Chondrocyte (in vitro differentiated cells): ENCODE data around the gene SEMA6A. TPM values are rescaled to one million over a fixed set of nuclear protein-coding genes. Genes with fewer than 3 reads are reported as not detected.

Experiments
- DNase-seq: peaks from one replicate; pipeline ENCODE4 v3.0.0; 2021; ENCODE audit warnings: mixed read lengths, low spot score
- H3K27ac Mint-ChIP-seq: one replicate; pipeline ENCODE4 v1.8.0; 2021; ENCODE audit warnings: mild to moderate bottlenecking, moderate library complexity, mixed read lengths; ENCODE audit not compliant: unreplicated experiment
- H3K27me3 Mint-ChIP-seq: 2 replicates; pipeline ENCODE4 v1.8.0; 2021; ENCODE audit warnings: low read depth, mixed read lengths
- H3K36me3 Mint-ChIP-seq: 2 replicates; pipeline ENCODE4 v1.8.0; 2021; ENCODE audit warnings: low read depth, mixed read lengths
- H3K4me1 Mint-ChIP-seq: 2 replicates; pipeline ENCODE4 v1.8.0; 2021; ENCODE audit warnings: low read depth, mild to moderate bottlenecking, mixed read lengths
- H3K4me3 Mint-ChIP-seq: one replicate; pipeline ENCODE4 v1.8.0; 2021; ENCODE audit warnings: mild to moderate bottlenecking, moderate library complexity, mixed read lengths; ENCODE audit not compliant: unreplicated experiment
- H3K9me3 Mint-ChIP-seq: 2 replicates; pipeline ENCODE4 v1.8.0; 2021; ENCODE audit warnings: low read depth, mixed read lengths
- CTCF ChIP-seq: fragments of 200-600 bp; sonication (generic); IDR thresholded peaks from 2 replicates; pipeline ENCODE4 v1.5.0; 2021; ENCODE audit warnings: antibody characterized with exemption, mild to moderate bottlenecking, moderate library complexity
- total RNA-seq: library from RNA; stranded (reverse); gene quantifications from 3 replicates; pipeline ENCODE4 v1.2.1, GENCODE V29; 2021

Gene SEMA6A
- total RNA-seq, 1 donor from 2014 or later, result 3.9 TPM

DNA sequence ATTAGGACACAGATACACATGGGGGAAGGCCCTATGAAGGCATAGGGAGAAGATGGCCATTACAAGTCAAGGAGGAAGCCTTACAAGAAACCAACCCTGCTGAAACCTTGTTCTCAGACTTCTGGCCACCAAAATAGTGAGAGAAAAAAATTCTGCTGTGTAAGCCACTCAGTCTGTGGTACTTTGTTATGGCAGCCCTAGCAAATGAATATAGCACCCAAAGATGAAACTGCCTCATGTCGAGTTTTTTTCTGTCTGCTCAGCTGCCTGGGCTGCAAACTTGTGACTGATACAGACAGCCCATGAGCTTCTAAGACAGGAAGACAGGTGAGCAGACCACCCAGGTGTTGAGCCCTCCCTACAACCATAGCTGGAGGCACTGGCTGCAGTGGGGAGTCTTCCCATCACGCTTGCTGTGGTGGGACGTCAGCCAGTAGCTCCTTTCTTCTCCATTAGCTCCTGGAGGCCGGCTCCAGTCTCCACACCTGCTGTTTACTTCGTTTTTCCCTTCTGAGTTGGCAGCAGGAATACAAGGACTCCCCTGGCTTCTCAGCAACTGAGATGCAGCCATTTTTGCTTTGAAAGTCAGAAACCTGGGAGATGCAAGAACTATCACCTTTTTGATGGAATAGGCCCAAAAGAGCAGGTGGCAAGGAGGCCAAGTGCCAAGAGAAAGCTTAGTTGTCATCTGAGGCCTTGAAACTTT lies 164.9 kb downstream of the SEMA6A start:
- Mint-ChIP-seq H3K4me3 (no peak overlapping the region), H3K9me3 (no peaks in the 10 kb centered on the region), H3K27me3 (no peaks in the 10 kb centered on the region), H3K4me1 (no peaks in the 10 kb centered on the region), H3K27ac (no peak overlapping the region), H3K36me3 (no peaks in the 10 kb centered on the region)
- no peak for TF ChIP-seq CTCF
- no peak for DNase-seq

GRCh38 chr5:116406306-116407041 lies 168.1 kb downstream of the SEMA6A start:
- no peaks in the 10 kb centered on the region for H3K27me3 Mint-ChIP-seq
- no peak overlapping the region for H3K4me3 Mint-ChIP-seq
- no peaks in the 10 kb centered on the region for H3K4me1 Mint-ChIP-seq
- DNase-seq, result no peak
- no peaks in the 10 kb centered on the region for H3K9me3 Mint-ChIP-seq
- no peak overlapping the region for H3K27ac Mint-ChIP-seq
- no peak for TF ChIP-seq CTCF
- H3K36me3 Mint-ChIP-seq, result peaks cover under 1% of the 10 kb centered on the region

- Mint-ChIP-seq H3K27ac (no peak overlapping the region), H3K4me1 (no peaks in the 10 kb centered on the region), H3K27me3 (no peaks in the 10 kb centered on the region), H3K9me3 (no peaks in the 10 kb centered on the region), H3K4me3 (no peak overlapping the region), H3K36me3 (peaks cover 2% of the 10 kb centered on the region)
- no peak for TF ChIP-seq CTCF
- no peak for DNase-seq
These were observed 169.8 kb downstream of the SEMA6A start for GRCh38 chr5:116404792-116405191.

GRCh38 chr5:116404016-116404415 lies 170.6 kb downstream of the SEMA6A start:
- Mint-ChIP-seq H3K9me3 (no peaks in the 10 kb centered on the region), H3K27ac (no peak overlapping the region), H3K27me3 (no peaks in the 10 kb centered on the region), H3K4me3 (no peak overlapping the region), H3K36me3 (peaks cover 2% of the 10 kb centered on the region), H3K4me1 (no peaks in the 10 kb centered on the region)
- no peak for TF ChIP-seq CTCF
- DNase-seq, result no peak

DNA sequence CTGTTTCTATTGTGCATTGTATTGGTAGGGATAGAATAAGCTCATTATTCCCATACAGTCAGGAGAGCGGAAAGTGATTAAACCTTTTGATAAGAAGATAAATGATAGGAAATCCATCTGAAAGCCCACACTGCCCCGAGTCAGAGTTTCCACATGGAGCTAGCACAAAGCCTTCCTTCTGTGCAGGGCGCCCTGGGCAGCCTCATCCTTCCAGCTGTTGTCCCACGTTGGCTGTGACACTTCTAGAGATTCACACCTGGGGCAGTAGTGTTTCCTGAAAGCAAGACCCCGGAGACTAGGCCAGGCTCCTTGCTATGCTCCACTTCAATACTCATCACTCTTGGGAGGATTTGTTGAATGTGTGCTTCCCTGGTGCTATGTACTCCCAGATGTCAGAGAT lies 172.4 kb downstream of the SEMA6A start:
- no peak for DNase-seq
- no peaks in the 10 kb centered on the region for H3K9me3 Mint-ChIP-seq
- H3K4me1 Mint-ChIP-seq, result no peaks in the 10 kb centered on the region
- peaks cover 2% of the 10 kb centered on the region for H3K36me3 Mint-ChIP-seq
- no peak overlapping the region for H3K4me3 Mint-ChIP-seq
- no peak for TF ChIP-seq CTCF
- H3K27me3 Mint-ChIP-seq, result no peaks in the 10 kb centered on the region
- H3K27ac Mint-ChIP-seq, result no peak overlapping the region
